ENCODE measurements around the gene TAF11L11. TPM values are rescaled to one million over a fixed set of nuclear protein-coding genes. Genes with fewer than 3 reads are reported as not detected.
"Not testable (repeated sequence)": the region's sequence is repeated elsewhere in the genome, so short reads cannot be mapped to it uniquely, and the experiment has no call there.

The TAF11L11 gene
- total RNA-seq (not detected), polyA plus RNA-seq (not detected)

DNA sequence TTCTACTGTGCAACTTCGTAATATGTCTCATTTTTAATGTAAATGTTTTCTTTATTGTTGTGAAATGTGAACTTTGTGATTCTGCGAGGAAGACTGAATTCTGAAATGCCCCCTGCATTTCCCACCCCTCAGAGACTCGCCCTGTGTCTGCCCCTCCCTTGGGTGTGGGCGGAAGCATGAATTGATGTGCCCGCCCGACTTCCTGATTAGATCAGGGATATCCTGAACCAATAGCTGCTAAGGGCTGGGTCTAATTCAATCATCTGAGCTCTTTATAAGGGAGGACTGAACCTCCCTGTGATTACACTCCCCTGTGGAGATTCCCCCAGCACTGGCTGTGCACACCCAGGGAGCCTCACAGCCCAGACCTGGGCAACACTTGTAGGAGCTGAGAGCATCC is at the start of gene TAF11L11:
TAF11L11 (plus strand) TSS at position 304 of the 400 bp plus-strand sequence.
- not testable (repeated sequence) for DNase-seq (ENCODE audit: low spot score); H3K9ac ChIP-seq (ENCODE audit: low read depth in 1 of 2, low read length in 2 of 2); H3K36me3 ChIP-seq (ENCODE audit: control insufficient read depth in 4 of 4, insufficient read depth in 3 of 4, low read depth in 1 of 4, low read length in 3 of 4); H3K9me3 ChIP-seq (ENCODE audit: control insufficient read depth in 4 of 4, low read length in 3 of 4); H3K4me1 ChIP-seq (ENCODE audit: control insufficient read depth in 4 of 4, insufficient read depth in 4 of 4, low read length in 3 of 4); H3K27me3 ChIP-seq (ENCODE audit: control insufficient read depth in 4 of 4, insufficient read depth in 4 of 4, low read length in 3 of 4); H3K4me3 ChIP-seq (ENCODE audit: low read depth in 1 of 3, low read length in 3 of 3); H3K27ac ChIP-seq (ENCODE audit: low read depth in 1 of 2, low read length in 2 of 2)
- 61% methylated on average over 6 of the region's 6 CpGs for WGBS

GRCh38 chr5:17585658-17586057 is 18.3 kb upstream of the TAF11L11 start, which contains the start of gene TAF11L7:
TAF11L7 (minus strand) TSS chr5:17585758.
- not testable (repeated sequence) for H3K4me1 ChIP-seq (ENCODE audit: control insufficient read depth in 4 of 4, insufficient read depth in 4 of 4, low read length in 3 of 4); H3K36me3 ChIP-seq (ENCODE audit: control insufficient read depth in 4 of 4, insufficient read depth in 3 of 4, low read depth in 1 of 4, low read length in 3 of 4); H3K27me3 ChIP-seq (ENCODE audit: control insufficient read depth in 4 of 4, insufficient read depth in 4 of 4, low read length in 3 of 4); H3K4me3 ChIP-seq (ENCODE audit: low read depth in 1 of 3, low read length in 3 of 3); DNase-seq (ENCODE audit: low spot score); H3K27ac ChIP-seq (ENCODE audit: low read depth in 1 of 2, low read length in 2 of 2); H3K9me3 ChIP-seq (ENCODE audit: control insufficient read depth in 4 of 4, low read length in 3 of 4); H3K9ac ChIP-seq (ENCODE audit: low read depth in 1 of 2, low read length in 2 of 2)
- WGBS: no CpG with 5 or more reads among the region's 16 CpGs

DNA sequence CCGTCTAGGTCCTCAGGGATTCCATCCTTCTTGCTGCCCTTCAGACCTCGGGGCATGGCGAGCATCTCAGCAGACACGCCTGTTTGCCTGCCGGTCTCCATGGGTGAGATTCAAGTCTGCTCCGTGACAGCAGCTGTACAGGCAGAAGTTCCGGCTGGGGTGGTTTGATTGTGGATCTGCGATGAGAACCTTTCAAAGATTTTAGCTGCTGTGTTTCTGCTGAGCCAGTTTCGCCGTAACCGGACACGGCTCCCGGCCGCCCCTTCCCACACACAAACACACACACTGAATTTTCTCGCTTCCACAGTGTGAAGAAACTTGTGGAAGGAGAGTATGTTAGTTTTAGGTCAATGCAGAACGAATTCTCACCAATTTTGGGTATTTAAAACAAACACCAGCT is 13.1 kb upstream of the TAF11L11 start, which contains the start of gene TAF11L8:
TAF11L8 (minus strand) TSS at position 101 of the 400 bp plus-strand sequence.
- not testable (repeated sequence) for H3K27ac ChIP-seq (ENCODE audit: low read depth in 1 of 2, low read length in 2 of 2); H3K9me3 ChIP-seq (ENCODE audit: control insufficient read depth in 4 of 4, low read length in 3 of 4); H3K27me3 ChIP-seq (ENCODE audit: control insufficient read depth in 4 of 4, insufficient read depth in 4 of 4, low read length in 3 of 4); H3K9ac ChIP-seq (ENCODE audit: low read depth in 1 of 2, low read length in 2 of 2); DNase-seq (ENCODE audit: low spot score); H3K36me3 ChIP-seq (ENCODE audit: control insufficient read depth in 4 of 4, insufficient read depth in 3 of 4, low read depth in 1 of 4, low read length in 3 of 4); H3K4me1 ChIP-seq (ENCODE audit: control insufficient read depth in 4 of 4, insufficient read depth in 4 of 4, low read length in 3 of 4); H3K4me3 ChIP-seq (ENCODE audit: low read depth in 1 of 3, low read length in 3 of 3)
- no CpG with 5 or more reads among the region's 16 CpGs for WGBS

- not testable (repeated sequence) for H3K9me3 ChIP-seq (ENCODE audit: control insufficient read depth in 4 of 4, low read length in 3 of 4)
- WGBS: 92% methylated on average over 10 of the region's 15 CpGs
These were observed 9.7 kb upstream of the TAF11L11 start, which contains the start of gene TAF11L9 for GRCh38 chr5:17594255-17594654. TAF11L9 (minus strand) TSS chr5:17594394.

DNA sequence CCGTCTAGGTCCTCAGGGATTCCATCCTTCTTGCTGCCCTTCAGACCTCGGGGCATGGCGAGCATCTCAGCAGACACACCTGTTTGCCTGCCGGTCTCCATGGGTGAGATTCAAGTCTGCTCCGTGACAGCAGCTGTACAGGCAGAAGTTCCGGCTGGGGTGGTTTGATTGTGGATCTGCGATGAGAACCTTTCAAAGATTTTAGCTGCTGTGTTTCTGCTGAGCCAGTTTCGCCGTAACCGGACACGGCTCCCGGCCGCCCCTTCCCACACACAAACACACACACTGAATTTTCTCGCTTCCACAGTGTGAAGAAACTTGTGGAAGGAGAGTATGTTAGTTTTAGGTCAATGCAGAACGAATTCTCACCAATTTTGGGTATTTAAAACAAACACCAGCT is 6.3 kb upstream of the TAF11L11 start, which contains the start of gene TAF11L10:
TAF11L10 (minus strand) TSS at position 101 of the 400 bp plus-strand sequence.
- DNase-seq (ENCODE audit: low spot score); H3K4me3 ChIP-seq (ENCODE audit: low read depth in 1 of 3, low read length in 3 of 3); H3K9ac ChIP-seq (ENCODE audit: low read depth in 1 of 2, low read length in 2 of 2); H3K36me3 ChIP-seq (ENCODE audit: control insufficient read depth in 4 of 4, insufficient read depth in 3 of 4, low read depth in 1 of 4, low read length in 3 of 4); H3K27me3 ChIP-seq (ENCODE audit: control insufficient read depth in 4 of 4, insufficient read depth in 4 of 4, low read length in 3 of 4); H3K9me3 ChIP-seq (ENCODE audit: control insufficient read depth in 4 of 4, low read length in 3 of 4); H3K27ac ChIP-seq (ENCODE audit: low read depth in 1 of 2, low read length in 2 of 2); H3K4me1 ChIP-seq (ENCODE audit: control insufficient read depth in 4 of 4, insufficient read depth in 4 of 4, low read length in 3 of 4): not testable (repeated sequence)
- no CpG with 5 or more reads among the region's 15 CpGs for WGBS

More at GRCh38 chr5:17594255-17594654, 9.7 kb upstream of the TAF11L11 start, which contains the start of gene TAF11L9:
- H3K36me3 ChIP-seq (ENCODE audit: control insufficient read depth in 4 of 4, insufficient read depth in 3 of 4, low read depth in 1 of 4, low read length in 3 of 4); H3K27me3 ChIP-seq (ENCODE audit: control insufficient read depth in 4 of 4, insufficient read depth in 4 of 4, low read length in 3 of 4); H3K4me3 ChIP-seq (ENCODE audit: low read depth in 1 of 3, low read length in 3 of 3); H3K27ac ChIP-seq (ENCODE audit: low read depth in 1 of 2, low read length in 2 of 2); H3K9ac ChIP-seq (ENCODE audit: low read depth in 1 of 2, low read length in 2 of 2); H3K4me1 ChIP-seq (ENCODE audit: control insufficient read depth in 4 of 4, insufficient read depth in 4 of 4, low read length in 3 of 4); DNase-seq (ENCODE audit: low spot score): not testable (repeated sequence)

DNA sequence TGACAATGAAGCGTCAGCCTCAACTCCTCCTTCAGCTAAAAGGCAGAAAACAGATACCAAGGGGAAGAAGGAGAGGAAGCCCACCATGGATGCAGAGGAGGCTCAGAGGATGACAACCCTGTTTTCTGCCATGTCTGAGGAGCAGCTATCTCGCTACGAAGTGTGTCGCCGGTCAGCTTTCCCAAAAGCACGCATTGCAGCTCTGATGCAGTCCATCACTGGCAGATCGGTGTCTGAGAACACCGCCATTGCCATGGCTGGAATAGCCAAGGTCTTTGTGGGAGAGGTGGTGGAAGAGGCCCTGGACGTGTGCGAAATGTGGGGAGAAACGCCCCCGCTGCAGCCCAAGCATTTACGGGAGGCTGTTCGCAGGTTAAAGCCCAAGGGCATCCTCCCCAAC is 968 bp downstream of the TAF11L11 start:
- H3K9me3 ChIP-seq (ENCODE audit: control insufficient read depth in 4 of 4, low read length in 3 of 4): no peaks in the 10 kb centered on the region
- H3K27me3 ChIP-seq (ENCODE audit: control insufficient read depth in 4 of 4, insufficient read depth in 4 of 4, low read length in 3 of 4): peaks cover 0 to 2% (median 0%) of the 10 kb centered on the region in 4 donors
- 89% methylated on average over 14 of the region's 14 CpGs for WGBS
- no peak for DNase-seq (ENCODE audit: low spot score)
- H3K9ac ChIP-seq (ENCODE audit: low read depth in 1 of 2, low read length in 2 of 2): no peak overlapping the region
- no peak overlapping the region for H3K4me3 ChIP-seq (ENCODE audit: low read depth in 1 of 3, low read length in 3 of 3)
- H3K27ac ChIP-seq (ENCODE audit: low read depth in 1 of 2, low read length in 2 of 2): no peak overlapping the region
- H3K36me3 ChIP-seq (ENCODE audit: control insufficient read depth in 4 of 4, insufficient read depth in 3 of 4, low read depth in 1 of 4, low read length in 3 of 4): no peaks in the 10 kb centered on the region
- no peaks in the 10 kb centered on the region for H3K4me1 ChIP-seq (ENCODE audit: control insufficient read depth in 4 of 4, insufficient read depth in 4 of 4, low read length in 3 of 4)
- TF ChIP-seq REST (IDR thresholded peaks at IDR 0.05) (no peak), MAX (IDR thresholded peaks at IDR 0.05) (no peak), RXRA (IDR thresholded peaks at IDR 0.05) (no peak), EGR1 (IDR thresholded peaks at IDR 0.05; ENCODE audit: low read depth in 2 of 2) (no peak), HNF4G (IDR thresholded peaks at IDR 0.05) (no peak), FOXA2 (IDR thresholded peaks at IDR 0.05) (no peak)
- TF ChIP-seq, protein P1, sequence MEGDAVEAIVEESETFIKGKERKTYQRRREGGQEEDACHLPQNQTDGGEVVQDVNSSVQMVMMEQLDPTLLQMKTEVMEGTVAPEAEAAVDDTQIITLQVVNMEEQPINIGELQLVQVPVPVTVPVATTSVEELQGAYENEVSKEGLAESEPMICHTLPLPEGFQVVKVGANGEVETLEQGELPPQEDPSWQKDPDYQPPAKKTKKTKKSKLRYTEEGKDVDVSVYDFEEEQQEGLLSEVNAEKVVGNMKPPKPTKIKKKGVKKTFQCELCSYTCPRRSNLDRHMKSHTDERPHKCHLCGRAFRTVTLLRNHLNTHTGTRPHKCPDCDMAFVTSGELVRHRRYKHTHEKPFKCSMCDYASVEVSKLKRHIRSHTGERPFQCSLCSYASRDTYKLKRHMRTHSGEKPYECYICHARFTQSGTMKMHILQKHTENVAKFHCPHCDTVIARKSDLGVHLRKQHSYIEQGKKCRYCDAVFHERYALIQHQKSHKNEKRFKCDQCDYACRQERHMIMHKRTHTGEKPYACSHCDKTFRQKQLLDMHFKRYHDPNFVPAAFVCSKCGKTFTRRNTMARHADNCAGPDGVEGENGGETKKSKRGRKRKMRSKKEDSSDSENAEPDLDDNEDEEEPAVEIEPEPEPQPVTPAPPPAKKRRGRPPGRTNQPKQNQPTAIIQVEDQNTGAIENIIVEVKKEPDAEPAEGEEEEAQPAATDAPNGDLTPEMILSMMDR (IDR thresholded peaks at IDR 0.05; ENCODE audit: low read depth, low read length, missing input control): no peak
- TF ChIP-seq, protein P2, sequence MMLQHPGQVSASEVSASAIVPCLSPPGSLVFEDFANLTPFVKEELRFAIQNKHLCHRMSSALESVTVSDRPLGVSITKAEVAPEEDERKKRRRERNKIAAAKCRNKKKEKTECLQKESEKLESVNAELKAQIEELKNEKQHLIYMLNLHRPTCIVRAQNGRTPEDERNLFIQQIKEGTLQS (IDR thresholded peaks at IDR 0.05): no peak

All from liver (tissue), 9 donors.